ENCODE data around the gene CANT1. TPM values are rescaled to one million over a fixed set of nuclear protein-coding genes. Genes with fewer than 3 reads are reported as not detected.

CANT1 gene
- total RNA-seq, 2 donors from 2014 or later: 20.9 to 40.1 TPM

- H3K4me3 ChIP-seq: no peak overlapping the region
- H3K27me3 ChIP-seq: no peaks in the 10 kb centered on the region
- H3K36me3 ChIP-seq: peaks cover 45% of the 10 kb centered on the region
- no peak for DNase-seq (ENCODE audit: low spot score)
- TF ChIP-seq CTCF (IDR thresholded peaks at IDR 0.05): no peak
- no peaks in the 10 kb centered on the region for H3K9me3 ChIP-seq
- H3K27ac ChIP-seq: no peak overlapping the region
- H3K4me1 ChIP-seq: peaks cover 0 to 25% of the 10 kb centered on the region in 2 donors
Measured at GRCh38 chr17:78991906-78992532, 17.5 kb downstream of the CANT1 start.

- no peak for DNase-seq (ENCODE audit: low spot score)
- H3K4me1 ChIP-seq: peaks cover 0 to 28% of the 10 kb centered on the region in 2 donors
- no peak overlapping the region for H3K27ac ChIP-seq
- no peaks in the 10 kb centered on the region for H3K9me3 ChIP-seq
- H3K4me3 ChIP-seq: no peak overlapping the region
- H3K36me3 ChIP-seq: peaks cover 36% of the 10 kb centered on the region
- TF ChIP-seq CTCF (IDR thresholded peaks at IDR 0.05): no peak
- H3K27me3 ChIP-seq: no peaks in the 10 kb centered on the region
Measured at GRCh38 chr17:78991017-78991738, 18.4 kb downstream of the CANT1 start.

GRCh38 chr17:78990349-78991016 lies 19.1 kb downstream of the CANT1 start:
- Histone ChIP-seq H3K27me3 (no peaks in the 10 kb centered on the region), H3K9me3 (no peaks in the 10 kb centered on the region), H3K4me1 (peaks cover 0 to 31% of the 10 kb centered on the region in 2 donors), H3K4me3 (no peak overlapping the region), H3K27ac (no peak overlapping the region), H3K36me3 (peaks cover 29% of the 10 kb centered on the region)
- DNase-seq (ENCODE audit: low spot score): no peak
- TF ChIP-seq CTCF (IDR thresholded peaks at IDR 0.05): no peak

GRCh38 chr17:78988152-78988551 lies 21.4 kb downstream of the CANT1 start:
- no peaks in the 10 kb centered on the region for H3K27me3 ChIP-seq
- no peak for DNase-seq (ENCODE audit: low spot score)
- H3K4me3 ChIP-seq: no peak overlapping the region
- H3K9me3 ChIP-seq: no peaks in the 10 kb centered on the region
- peak overlapping the region; percentile 79 to 80 for H3K27ac ChIP-seq
- peaks cover 0 to 28% of the 10 kb centered on the region in 2 donors for H3K4me1 ChIP-seq
- no peak for TF ChIP-seq CTCF (IDR thresholded peaks at IDR 0.05)
- peaks cover 28% of the 10 kb centered on the region for H3K36me3 ChIP-seq

DNA sequence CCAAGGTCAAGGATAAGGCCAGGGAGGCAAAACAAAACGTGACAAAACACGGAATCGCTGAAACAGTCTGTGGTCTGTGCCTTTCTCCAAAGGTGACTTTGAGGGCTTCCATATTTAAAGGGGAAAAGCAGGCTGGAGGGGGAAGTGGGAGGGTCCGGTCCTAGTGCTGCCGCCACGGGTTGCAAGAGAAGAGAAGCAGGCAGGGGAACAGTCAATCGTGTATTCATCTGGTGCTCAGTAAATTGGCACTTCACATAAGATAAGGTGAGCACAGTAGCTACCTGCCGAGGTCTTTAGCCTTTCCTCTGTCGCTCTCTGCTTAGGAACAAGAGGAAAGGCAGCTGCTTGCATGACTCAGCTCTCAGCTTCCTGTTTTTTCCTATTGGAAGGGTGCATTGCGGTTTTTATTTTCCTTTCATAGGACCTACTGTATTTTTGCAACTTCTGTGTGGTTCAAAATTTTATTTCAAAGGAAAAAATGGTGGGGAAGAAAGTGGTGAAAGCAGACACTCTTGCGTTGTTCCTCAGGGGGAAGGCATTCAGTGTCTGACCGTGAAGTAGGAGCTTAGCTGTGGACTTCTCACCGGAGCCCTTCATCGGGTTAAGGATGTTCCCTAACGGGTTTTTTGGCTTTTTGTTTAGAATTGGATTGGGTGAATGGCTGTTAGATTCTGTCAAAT lies 22.8 kb downstream of the CANT1 start:
- peaks cover 0 to 26% of the 10 kb centered on the region in 2 donors for H3K4me1 ChIP-seq
- peak overlapping the region; percentile 79 to 80 for H3K27ac ChIP-seq
- peak overlapping the region; percentile 29 to 49 for H3K4me3 ChIP-seq
- no peaks in the 10 kb centered on the region for H3K27me3 ChIP-seq
- TF ChIP-seq CTCF (IDR thresholded peaks at IDR 0.05): peak in 1 of 2 donors; percentile 10
- H3K36me3 ChIP-seq: peaks cover 16% of the 10 kb centered on the region
- no peaks in the 10 kb centered on the region for H3K9me3 ChIP-seq
- DNase-seq (ENCODE audit: low spot score): no peak

Measured in right atrium auricular region (tissue), 2 donors.